ENCODE results near the gene EPN2.
A peak's percentile ranks its signal among the peaks of the same experiment; 100 is the strongest.

EPN2 gene

DNA sequence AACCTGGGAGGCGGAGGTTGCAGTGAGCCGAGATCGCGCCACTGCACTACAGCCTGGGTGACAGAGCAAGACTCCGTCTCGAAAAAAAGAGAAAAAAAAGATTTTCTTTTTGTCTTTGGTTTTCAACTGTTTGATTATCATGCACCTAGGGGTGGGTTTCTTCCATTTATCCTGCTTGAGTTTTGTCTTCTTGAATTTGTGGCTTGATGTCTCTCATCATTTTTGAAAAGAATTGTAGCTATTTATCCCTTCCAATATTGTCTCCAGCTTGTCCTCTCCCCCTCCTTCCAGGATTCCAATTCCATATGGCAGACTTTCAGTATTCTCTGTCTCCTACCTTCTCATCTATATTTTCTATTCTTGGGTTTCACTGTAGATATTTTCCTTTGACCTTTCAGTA lies 117.6 kb downstream of the EPN2 start:
- no peak overlapping the region for H3K4me3 ChIP-seq (ENCODE audit: low read depth, low read length)
- TF ChIP-seq, protein P1, sequence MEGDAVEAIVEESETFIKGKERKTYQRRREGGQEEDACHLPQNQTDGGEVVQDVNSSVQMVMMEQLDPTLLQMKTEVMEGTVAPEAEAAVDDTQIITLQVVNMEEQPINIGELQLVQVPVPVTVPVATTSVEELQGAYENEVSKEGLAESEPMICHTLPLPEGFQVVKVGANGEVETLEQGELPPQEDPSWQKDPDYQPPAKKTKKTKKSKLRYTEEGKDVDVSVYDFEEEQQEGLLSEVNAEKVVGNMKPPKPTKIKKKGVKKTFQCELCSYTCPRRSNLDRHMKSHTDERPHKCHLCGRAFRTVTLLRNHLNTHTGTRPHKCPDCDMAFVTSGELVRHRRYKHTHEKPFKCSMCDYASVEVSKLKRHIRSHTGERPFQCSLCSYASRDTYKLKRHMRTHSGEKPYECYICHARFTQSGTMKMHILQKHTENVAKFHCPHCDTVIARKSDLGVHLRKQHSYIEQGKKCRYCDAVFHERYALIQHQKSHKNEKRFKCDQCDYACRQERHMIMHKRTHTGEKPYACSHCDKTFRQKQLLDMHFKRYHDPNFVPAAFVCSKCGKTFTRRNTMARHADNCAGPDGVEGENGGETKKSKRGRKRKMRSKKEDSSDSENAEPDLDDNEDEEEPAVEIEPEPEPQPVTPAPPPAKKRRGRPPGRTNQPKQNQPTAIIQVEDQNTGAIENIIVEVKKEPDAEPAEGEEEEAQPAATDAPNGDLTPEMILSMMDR (IDR thresholded peaks at IDR 0.05; ENCODE audit: control insufficient read depth, extremely low read depth, insufficient read depth), result no peak
- DNase-seq (ENCODE audit: low read depth), result no peak

DNA sequence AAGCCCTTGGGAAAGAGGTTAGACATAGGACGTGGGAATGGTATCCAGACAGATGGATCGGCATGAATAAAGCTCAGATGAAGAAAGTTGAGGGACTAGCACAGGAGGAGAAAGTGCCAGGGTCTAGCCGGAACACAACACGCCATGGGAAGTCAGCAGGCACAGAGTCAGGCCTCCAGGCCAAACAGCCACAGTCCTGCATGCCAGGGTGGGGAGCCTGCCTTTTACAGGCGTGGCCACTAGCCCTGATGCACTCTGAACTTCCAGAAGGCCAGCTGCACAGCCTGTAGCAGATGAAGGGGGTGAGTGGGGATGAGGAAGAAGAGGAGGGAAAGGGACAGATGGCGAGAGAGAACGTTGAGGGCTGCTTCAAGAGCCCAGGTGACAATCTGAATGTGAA lies 120.2 kb downstream of the EPN2 start:
- DNase-seq (ENCODE audit: low read depth), result no peak
- no peak overlapping the region for H3K4me3 ChIP-seq (ENCODE audit: low read depth, low read length)
- TF ChIP-seq, protein P1 (IDR thresholded peaks at IDR 0.05; ENCODE audit: control insufficient read depth, extremely low read depth, insufficient read depth), result no peak

DNA sequence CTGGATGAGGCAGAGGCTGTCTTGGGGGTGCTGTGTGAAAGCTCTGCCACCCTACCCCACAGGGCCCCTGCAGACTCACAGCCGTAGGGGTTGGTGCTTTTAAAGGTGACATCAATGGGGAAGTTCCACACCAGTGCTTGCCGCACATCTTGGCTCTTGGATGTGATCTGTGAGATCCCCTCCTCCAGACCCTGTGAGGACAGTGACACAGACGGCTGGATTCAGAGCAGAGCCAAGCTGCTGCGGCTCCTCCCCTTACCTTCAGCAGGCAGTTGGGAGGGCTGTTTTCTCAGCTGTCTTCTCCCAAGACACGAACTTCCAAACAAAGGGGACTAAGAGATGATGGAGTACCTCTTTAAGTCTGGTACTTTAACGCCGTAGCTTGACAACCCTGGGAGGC lies 120.6 kb downstream of the EPN2 start:
- no peak for DNase-seq (ENCODE audit: low read depth)
- H3K4me3 ChIP-seq (ENCODE audit: low read depth, low read length), result no peak overlapping the region
- TF ChIP-seq, protein P1 (IDR thresholded peaks at IDR 0.05; ENCODE audit: control insufficient read depth, extremely low read depth, insufficient read depth), result no peak

DNA sequence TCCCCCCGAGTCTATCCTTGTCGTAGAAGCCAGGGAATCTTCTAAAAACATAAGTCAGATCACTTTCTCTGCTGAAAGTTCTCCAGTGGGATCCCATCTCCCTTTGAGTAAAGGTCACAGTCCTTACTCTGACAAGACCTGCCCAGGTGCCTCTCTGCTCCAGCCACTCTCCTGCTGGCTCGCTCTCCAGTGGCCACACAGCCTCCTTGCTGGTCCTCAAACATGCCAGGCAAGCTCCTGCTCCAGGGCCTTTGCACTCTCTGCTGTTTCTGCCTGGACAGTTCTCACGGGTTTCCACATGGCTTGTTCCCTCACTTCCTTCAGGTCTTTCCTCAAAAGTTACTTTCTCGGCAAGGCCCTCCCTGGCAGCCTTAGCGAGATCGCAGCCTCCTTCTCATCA lies 122.0 kb downstream of the EPN2 start:
- TF ChIP-seq, protein P1 (IDR thresholded peaks at IDR 0.05; ENCODE audit: control insufficient read depth, extremely low read depth, insufficient read depth), result no peak
- H3K4me3 ChIP-seq (ENCODE audit: low read depth, low read length), result no peak overlapping the region
- no peak for DNase-seq (ENCODE audit: low read depth)

DNA sequence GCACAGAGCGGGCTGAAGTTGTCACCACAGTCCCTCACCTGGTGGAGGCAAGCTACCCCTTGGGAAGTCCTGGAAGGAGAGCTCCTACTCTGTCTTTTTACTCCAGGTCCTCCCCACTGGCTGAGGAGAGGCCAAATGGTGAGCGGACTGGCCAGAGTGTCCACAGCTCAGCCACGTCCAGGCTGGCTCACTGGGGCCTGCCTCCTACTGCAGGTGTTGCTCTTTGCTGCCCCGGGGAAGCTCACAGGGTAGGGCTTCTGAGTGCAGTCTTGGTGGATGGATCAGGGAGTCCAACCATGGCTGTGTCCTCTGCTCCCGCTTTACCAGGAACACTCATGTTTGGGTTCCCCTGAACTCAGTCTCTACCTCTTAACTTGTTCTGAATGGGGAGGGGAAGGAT lies 122.7 kb downstream of the EPN2 start:
- H3K4me3 ChIP-seq (ENCODE audit: low read depth, low read length), result no peak overlapping the region
- DNase-seq (ENCODE audit: low read depth), result no peak
- TF ChIP-seq, protein P1 (IDR thresholded peaks at IDR 0.05; ENCODE audit: control insufficient read depth, extremely low read depth, insufficient read depth), result no peak

DNA sequence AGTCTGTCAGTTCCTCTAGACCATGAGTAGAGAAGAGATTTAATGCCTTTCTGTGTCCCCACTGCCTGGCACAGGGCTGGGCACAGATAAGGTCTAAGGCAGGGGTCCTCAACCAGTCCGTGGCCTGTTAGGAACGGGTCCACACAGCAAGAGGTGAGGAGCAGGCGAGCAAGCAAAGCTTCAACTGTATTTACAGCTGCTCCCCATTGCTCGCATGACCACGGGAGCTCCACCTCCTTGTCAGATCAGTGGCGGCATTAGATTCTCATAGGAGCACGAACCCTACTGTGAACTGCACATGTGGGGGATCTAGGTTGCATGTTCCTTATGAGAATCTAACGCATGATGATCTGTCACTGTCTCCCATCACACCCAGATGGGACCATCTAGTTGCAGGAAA lies 123.6 kb downstream of the EPN2 start:
- TF ChIP-seq, protein P1 (IDR thresholded peaks at IDR 0.05; ENCODE audit: control insufficient read depth, extremely low read depth, insufficient read depth), result no peak
- DNase-seq (ENCODE audit: low read depth), result no peak

DNA sequence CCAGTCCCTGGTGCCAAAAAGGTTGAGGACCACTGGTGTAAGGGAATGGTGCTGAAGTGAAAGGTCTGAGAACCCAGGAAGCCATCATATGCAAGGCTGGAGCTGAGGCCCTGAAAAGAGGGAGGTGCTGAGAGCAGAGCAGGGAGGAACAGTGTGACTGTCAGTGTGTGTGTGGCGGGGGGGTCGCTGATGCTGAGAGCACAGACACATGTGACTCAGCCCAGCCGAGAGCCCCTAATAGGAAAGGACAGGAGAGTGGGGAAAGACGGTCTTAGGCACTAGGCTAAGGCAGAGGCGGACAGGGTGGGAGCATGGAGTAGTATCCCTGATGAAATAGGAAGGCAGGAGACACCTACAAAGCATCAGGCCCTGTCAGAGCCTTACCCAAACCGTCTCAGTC lies 124.2 kb downstream of the EPN2 start:
- DNase-seq (ENCODE audit: low read depth), result no peak
- TF ChIP-seq, protein P1 (IDR thresholded peaks at IDR 0.05; ENCODE audit: control insufficient read depth, extremely low read depth, insufficient read depth), result no peak
- peak overlapping the region; percentile 86 for H3K4me3 ChIP-seq (ENCODE audit: low read depth, low read length)

More for the DNA sequence above, 123.6 kb downstream of the EPN2 start:
- no peak overlapping the region for H3K4me3 ChIP-seq (ENCODE audit: low read depth, low read length)

Data from LNCaP clone FGC (cell line).